Esophagus mucosa (tissue), 1 donor: ENCODE results near the gene MMAB. TPM values are rescaled to one million over a fixed set of nuclear protein-coding genes. Genes with fewer than 3 reads are reported as not detected.
"Not testable (repeated sequence)": the region's sequence is repeated elsewhere in the genome, so short reads cannot be mapped to it uniquely, and the experiment has no call there.

Source experiments
- ATAC-seq: fragments of 200-7000 bp; cut with Tn5 transposase; one replicate; pipeline ENCODE4 v1.9.1; 2020
- total RNA-seq: library from RNA; stranded (reverse); gene quantifications from one replicate; pipeline ENCODE4 v1.2.4, GENCODE V29; 2023
- donor health status: DM: yes; HTN: yes; CAD: no.

Gene MMAB
- 74.2 TPM for total RNA-seq

DNA sequence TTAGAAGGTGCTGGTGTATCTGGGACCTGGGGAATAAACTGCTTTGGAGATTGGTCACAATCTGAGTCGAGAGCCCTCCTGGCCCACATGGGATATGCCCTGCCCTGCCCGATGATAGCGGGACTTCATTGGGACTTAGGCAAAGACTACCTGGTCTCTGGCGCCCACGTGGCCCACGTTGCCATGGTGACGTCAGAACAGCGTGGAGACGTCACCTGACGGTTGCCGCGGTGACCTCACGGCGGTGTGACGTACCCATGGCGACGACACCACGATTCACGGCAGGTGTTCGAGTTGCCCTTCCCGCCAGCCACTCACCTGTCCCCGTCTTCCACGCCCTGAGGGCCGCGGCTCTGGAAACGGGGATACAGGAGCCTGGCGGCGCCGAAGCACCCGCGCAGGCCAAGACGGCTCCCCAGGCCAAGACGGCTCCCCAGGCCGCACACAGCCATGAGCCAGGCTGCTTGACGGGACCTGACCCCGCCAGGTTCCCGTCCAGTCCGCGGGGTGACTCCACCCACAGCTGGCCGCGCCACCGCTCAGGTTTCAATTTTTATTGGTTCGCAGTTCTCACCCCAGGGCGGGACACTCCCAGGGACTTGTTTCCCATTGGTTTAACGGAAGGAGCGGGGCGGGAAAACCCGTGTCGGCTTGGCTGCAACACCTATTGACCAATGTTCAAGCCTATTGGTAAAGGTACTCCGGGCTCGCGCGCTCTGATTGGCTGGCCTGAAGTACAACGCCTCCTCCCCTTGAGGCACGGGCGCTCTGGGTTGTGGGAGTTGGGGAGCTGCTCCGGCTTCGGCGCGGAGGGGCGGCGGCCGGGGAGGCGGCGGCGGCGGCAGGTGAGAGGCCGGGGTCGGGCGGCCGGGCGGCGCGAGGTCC is at the start of gene MMAB, which contains the start of gene MVK:
TSS of gene MMAB (minus strand) at position 476 of the 885 bp plus-strand sequence. CDS start at position 452, 24 bp downstream.
TSS of gene MVK (plus strand) at position 766 of the 885 bp plus-strand sequence. CDS start 1,029 bp downstream, outside the sequence.
- ATAC-seq: peak; percentile 98

DNA sequence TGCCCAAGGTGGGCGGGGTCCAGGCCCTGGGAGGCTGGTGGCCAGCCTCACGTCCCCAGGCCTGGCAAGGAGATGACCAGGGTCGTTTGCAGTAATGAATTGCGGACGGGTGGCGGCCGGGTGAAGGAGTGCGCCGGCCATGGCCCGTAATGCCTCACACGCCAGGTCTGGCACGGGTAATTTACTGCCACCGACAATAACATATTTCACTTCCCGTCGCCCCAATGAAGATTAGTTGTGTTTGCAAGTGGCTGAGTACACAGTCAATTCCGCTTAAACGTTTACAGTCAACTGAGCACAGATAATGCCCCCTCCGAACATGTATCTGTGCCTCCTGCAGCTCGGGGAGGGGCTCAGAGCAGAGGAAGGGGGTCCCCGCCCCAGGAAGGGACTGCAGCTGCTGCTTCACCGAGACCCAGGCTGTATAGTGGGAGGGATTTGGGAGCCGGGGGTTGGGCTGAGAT is 48.6 kb upstream of the MMAB start:
- no peak for ATAC-seq

DNA sequence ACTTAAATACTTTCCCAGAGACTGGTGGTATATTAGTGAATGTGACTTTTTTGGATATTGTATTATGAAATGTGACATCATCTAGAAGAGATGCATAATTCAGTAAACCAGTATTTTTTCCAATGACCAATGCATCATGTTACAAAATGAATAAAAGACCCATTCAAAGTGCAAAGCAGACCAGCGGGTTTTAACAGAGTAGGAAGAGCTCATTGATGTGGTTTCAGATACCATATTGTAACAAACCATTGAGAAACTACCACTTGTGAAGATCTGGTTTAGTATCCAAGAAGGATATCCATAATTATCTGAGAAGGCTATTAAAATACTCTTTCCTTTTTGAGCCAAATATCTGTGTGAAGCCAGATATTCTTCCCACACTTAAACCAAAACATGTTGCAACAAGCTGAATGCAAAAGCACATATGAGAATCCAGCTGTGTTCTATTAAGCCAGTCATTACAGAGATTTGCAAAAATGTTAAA is 47.9 kb upstream of the MMAB start:
- no peak for ATAC-seq

DNA sequence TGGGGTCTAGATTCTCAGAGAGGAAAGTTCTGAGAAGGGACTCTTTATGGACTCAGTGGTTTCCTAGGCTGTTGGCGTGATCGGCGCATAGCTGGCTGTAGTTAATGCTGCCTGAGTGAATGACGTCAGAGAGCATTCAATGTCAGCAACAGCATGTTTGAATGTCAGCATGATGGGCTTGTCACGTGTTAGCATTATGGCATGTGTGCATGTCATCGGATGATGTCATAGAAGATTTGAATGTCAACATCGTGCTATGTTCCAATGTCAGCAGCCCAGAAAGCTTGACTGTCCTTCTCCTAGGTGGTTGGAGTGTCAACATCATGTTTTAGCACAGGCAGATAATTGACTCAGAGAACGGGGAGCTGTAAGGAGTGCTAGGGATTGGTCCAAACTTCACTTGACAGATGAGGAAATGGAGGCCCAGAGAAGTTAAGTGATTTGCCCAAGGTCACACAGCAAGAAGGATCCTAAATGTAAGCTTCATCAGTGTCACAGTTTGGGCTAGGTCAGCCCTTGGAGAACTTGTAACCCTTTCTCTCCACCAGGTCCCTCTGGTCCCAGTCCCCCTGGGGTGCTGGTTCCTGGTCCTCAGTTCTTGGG is 45.8 kb upstream of the MMAB start:
- ATAC-seq: no peak

DNA sequence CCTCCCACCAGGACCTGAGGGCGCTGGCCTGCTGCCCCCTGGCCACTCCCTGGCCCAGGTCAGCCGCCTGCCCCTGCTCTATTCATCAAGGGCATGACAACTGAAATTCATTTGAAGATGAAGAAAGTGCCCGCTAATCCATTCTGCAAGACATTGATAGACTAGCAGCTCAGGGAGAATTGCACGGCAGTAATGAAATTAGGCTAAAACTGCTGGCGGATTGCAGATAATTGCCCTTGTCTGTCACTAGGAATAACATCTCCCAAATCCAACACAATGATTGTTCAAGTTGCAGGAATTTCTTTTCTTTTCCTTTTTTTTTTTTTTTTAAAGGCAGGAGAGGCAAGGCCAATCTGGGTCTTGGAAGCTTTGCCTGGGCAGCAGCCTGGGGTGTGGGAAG is 44.8 kb upstream of the MMAB start:
- ATAC-seq: no peak

DNA sequence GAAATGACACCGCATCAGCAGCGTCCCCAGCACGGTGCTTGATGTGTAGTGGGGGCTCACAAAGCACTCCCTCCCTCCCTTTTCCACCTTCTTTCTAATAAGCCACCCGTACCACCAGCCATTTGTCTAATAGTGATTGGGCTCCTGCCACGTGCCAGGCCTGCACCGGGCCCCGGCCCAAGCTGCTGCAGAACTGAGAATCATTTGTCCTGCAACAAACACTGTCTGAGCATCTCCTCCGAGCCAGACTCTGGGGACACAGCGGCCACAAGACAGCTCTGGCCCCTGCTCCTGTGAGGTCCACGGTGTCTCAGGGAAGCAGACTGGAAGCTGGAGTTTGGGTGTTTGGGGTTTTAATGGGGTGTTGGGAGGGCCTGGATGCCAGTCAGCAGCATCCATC is 44.2 kb upstream of the MMAB start:
- ATAC-seq: no peak

DNA sequence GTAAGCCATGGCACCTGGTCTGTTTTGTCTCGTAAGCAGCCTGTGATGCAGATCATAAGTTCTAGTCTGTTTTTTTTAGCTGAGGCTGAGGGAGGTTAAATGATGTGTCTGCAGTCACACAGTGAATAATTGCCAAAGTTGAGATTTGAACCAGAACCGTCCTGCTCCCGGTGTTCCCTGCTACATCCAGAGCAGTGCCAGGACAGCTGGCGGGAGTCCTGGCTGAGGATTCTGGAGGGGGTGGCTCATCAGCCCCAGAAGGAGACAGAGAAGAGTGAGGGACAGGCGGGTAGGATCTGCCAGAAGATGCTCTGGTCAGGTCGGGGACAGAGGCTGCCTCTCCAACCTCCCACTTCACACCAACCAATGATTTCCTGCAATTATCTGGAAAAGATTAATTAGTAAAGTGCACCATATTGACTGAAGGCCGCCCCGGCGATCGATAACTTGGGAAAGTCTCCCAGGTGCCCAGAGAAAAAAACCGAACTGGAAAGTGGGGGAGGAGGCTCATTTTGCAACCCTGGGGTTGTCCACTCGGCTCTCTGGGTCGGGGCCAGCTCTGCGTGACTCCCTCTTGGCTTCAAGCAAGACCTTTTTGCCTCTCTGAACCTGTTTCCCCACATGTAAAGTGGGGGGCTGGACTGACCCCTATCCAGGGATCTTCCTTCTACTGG is 42.4 kb upstream of the MMAB start:
- no peak for ATAC-seq

DNA sequence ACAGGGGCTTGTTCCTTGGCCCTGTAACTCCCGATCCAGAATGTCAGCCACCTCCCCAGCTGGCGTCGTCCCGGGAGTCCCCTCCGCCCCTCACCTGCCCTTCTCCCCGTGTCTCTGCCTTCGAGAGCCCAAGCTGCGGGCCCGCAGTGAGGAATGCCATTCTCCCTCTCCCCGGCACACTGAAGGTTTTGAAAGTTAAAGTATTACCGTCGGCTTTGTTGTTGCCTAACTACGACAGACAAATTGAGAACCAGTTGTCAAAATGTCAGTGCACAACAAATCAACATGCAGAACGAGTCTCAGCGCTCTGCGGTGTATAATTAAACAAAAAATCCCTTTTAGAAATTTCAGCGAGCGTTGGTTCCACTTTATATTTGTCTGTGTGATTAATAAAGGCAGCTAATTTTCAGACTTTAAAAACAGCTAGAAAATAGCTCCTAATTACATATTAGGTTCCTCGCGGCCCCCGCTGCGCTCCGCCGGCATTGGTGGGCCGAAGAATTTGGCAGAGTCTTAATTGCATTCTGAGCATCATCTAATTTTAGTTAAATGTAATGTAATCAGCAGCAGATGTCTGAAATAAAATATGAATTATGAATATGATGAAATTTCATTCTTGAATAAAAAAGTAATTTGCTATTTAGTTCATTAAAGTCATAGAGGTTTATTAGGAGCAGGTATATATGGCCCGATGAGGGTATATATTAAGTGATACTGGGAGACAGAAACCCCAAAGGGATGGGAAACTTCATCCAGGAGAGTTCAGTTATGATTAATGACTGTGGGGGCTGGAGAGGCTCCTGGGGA is 40.5 kb upstream of the MMAB start:
- no peak for ATAC-seq

DNA sequence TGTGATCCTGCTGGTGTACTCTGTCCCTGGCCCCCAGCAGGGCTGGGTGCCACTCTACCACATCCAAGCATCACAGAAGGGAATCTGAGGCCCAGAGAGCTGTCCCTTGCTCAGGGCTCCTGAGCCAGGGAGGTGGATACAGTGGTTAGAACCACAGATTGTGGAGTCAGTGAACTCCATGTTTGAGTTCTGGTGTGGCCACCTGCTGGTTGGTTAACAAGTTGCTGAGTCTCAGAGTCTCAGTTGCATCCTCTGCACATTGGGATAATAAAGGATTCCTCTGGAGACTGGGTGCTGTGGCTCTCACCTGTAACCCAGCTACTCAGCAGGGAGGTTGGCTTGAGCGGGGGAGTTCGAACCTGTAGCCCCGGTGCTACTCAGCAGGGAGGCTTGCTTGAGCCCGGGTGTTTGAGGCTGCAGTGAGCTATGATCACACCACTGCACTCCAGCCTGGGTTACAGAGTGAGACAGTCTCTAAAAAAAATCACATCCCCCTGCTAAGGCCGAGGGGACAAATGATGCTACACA is 39.7 kb upstream of the MMAB start:
- ATAC-seq: peak; percentile 39

DNA sequence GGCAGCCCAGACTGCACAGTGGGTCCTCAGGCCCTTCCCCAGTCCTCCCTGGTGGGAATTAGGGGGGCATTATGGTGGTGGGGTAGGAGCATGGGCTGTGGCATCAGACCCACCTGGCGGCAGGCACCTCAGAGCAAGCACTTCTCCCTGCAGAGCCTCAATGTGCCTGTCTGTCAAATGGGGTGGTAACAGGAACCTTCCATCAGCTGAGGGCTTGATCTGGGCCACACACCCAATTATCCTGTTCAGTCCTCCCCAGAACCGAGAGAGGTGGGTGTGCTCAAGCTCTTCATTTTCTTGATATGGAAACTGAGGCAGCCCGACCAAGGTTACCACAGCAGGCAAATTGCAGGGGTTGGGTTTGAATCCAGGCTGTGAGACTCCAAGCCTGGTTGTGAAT is 38.7 kb upstream of the MMAB start:
- no peak for ATAC-seq

DNA sequence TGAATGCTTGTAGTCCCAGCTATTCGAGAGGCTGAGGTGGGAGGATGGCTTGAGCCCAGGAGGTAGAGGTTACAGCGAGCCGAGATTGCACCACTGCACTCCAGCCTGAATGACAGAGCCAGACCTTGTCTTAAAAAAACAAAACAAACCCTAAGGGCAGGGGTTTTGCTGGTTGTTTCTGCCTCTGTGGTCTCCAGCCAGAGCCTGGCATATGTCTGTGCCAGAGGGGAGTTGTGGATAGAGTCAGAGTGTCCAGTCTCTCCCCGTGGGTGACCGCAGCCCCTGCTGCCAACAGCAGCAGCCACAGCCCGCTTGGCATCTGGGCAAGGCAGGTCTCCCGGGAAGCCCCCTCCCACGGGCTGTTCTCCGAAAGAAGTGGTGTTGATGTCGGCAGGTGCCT is 37.9 kb upstream of the MMAB start:
- ATAC-seq: no peak

DNA sequence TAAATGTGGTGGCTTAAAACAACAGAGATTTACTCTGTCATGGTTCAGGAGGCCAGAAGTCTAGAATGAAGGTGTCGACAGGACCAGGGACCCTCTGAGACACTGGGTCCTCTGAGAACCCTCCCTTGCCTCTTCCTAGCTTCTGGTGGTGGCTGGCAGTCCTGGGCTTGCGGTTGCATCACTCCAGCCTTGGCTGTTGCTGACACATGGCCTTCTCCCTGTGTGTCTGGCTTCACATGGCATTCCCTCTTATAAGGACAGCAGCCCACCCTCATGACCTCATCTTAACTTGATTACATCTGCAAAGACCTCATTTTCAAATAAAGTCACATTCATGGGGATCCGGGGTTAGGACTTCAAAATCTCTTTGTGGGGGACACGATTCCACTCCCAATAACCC is 37.2 kb upstream of the MMAB start:
- ATAC-seq: no peak

DNA sequence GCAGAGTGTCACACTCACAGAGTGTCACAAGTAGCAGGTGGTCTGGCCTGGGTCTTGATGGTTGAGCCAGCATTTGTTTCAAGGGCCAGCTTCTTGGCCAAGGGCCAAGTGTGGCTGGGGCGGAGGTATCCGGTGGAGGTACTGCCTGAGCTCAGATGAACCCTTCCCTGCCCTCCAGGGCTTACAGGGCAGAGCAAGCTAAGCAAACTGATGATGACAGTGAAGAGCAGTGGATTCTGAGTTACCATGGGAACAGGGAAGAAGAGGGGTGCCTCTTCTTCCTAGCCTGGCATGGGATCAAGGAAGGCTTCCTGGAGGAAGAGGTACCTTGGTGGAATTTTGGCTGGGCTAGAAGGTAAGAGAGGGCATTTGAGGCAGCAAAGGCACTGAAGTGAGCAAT is 36.0 kb upstream of the MMAB start:
- ATAC-seq: no peak

DNA sequence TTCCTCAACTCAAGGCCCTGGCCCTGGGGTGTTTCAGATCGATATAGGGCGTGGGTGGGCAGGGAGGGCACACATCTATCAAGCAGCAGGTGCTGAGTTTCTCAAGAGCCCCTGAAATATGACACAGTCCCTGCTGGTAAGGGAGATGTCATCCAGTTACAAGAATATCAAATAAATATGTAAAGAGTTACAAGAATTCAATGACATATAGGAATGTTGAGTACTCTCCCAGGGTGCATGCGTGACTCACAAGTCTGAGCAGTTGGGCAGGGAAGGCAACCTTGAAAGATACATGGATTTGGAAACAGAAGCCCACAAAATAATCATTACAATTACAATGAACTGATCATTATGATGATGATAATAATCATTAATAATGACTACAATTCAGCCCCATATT is 35.5 kb upstream of the MMAB start:
- ATAC-seq: no peak

DNA sequence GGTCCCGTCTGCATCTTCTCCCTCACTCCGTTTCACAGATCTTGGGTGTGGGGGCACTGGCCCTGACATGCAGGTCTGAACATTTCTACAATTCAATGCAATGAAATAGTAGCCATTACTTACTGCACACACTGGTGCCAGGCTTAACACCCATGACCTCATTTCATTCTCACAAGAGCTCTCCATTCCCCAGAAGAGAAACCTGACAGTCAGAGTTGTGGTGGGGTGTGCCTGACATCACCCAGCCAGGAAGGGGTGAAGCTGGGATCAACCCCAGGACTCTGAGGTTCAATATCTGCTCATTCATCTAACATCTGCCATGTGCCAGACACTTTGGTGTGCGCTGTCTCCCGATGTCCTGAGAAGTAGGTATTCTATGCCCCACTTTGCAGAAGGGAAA is 35.0 kb upstream of the MMAB start:
- no peak for ATAC-seq

DNA sequence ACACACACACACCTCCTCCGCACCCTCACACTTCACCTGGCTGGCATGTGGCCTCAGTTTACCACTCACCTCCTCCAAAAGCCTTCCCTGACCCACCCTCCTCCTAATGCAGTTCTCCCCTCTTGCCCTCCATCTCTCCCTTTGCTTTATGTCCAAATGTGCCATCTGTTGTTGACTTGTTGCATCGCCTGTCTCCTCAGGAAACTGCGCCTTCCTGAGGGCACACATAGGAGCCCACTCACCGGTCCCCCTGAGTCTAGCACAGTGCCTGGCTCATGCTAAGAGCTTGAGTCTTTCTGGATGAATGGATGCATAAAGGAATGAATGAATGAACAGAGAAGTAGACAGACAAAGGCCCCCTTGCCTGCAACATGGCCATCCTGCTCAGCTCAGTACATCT is 34.3 kb upstream of the MMAB start:
- ATAC-seq: no peak

DNA sequence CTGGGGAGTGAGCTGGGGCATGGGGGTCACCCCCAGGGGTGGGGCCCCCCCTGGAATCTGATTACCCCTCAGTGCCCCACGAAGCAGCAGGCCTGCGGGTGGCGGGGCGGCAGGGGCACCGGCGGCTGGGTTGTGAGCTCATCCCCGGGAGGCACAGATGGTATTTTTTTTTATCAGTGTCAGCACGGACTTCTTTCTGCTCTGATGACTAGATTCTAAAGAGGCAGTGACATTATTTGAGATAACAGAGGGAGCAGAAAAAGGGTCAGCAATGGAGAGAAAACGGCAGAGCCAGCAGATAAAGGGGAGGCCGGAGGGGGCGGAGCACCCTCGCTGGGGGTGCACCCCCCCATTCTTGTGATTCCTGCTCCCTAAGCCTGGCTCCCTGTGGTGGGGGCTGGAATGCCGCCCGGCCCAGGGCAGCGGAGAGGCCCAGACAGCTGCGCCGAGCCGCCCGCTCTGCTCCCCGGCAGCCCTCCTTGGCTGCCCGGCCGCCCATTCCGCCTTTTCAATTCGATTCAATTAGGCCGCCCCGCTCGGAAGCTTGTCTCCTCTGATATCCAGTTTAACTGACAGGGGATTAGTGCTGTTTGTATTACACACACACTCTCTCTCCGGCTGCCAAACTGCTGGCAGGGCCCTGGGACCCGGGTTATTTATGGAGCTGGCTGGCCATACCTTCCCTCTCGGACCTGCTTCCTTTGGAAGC is 33.2 kb upstream of the MMAB start:
- no peak for ATAC-seq

DNA sequence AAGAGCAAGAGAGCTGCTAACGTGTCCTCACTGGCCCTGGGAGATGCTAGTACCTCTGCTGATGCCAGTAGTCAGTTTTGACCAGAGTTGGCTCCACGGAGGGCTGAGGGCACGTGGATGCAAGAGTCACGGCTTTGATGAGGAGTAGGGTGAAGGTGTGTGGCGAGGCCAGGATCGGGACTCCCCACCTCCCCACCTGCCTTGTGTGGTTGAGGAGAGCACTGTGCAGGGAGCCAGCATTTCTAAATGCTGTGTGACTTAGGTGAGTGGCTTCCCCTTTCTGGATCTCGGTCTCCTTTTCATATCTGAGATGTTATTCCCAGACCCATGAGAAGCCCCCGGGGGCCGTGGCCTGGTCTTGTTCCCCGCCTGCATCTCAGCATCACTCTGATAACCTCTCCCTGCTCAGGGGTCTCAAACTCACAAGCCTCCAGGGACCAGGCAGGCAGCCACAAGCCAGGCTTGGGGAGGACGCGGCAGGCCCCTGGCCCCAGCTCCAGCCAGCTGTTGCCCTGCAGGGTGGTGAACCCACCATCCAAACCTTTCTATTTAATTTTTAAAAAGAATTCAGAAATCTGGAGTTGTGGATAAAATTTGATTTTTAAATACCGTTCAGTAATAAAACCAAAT is 32.4 kb upstream of the MMAB start:
- ATAC-seq: no peak

DNA sequence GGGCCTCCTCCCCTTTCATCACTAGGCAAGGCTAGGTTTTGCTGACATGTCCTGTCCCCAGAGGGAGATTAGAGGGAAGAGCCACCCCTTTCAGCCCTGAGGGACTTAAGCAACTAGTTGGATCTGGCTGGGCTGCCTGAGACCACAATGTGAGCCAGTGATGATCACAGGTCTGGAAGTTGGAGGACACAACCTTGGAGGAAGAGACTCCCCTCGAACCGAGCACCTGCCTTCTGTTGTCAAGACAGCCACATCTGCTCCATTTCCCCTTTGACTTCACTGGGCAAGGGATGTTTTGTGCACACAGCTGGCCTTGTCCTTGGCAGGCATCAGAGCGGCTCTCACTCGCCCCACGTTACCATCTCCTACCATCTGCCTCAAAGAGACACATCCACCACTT is 31.7 kb upstream of the MMAB start:
- no peak for ATAC-seq

DNA sequence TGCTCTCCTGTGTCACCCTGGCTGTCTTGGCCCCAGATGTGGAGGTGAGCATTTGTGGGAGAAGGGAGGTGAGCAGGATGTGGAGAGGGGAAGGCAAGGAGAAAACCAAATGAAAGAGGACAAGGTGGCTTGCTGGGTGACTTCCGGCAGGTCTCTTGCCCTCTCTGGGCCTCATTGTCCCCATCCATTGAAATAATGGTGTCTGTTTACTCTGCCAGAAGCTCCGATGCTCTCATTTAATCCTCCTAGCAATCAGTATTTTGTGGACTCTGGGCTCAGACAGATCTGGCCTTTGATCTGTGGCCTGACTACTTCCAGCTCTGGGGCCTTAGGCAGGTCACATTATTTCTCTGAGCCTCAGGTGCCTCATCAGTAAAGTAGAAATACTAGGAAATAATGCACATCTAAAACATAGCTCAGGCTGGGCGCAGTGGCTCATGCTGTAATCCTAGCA is 30.9 kb upstream of the MMAB start:
- ATAC-seq: no peak

DNA sequence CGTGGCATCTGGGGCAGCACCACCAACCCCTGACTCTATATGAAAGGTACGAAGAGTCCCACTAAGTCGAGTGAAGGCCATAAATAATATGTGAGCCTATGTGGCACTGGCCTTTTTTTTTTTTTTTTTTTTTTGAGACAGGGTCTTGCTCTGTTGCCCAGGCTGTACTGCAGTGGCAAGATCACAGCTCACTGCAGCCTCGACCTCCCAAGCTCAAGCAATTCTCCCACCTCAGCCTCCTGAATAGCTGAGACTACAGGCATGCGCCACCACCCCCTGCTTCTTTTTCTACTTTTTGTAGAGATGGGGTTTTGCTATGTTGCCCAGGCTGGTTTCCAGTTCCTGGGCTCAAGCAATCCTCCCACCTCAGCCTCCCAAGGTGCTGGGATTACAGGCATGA is 28.8 kb upstream of the MMAB start:
- not testable (repeated sequence) for ATAC-seq
